Measurements from ENCODE around the gene EXOSC6. TPM values are rescaled to one million over a fixed set of nuclear protein-coding genes. Genes with fewer than 3 reads are reported as not detected.
"Not testable (repeated sequence)": the region's sequence is repeated elsewhere in the genome, so short reads cannot be mapped to it uniquely, and the experiment has no call there.

EXOSC6 gene
- polyA plus RNA-seq, 5 donors, result 12.3 to 19.4 (median 17.3) TPM

DNA sequence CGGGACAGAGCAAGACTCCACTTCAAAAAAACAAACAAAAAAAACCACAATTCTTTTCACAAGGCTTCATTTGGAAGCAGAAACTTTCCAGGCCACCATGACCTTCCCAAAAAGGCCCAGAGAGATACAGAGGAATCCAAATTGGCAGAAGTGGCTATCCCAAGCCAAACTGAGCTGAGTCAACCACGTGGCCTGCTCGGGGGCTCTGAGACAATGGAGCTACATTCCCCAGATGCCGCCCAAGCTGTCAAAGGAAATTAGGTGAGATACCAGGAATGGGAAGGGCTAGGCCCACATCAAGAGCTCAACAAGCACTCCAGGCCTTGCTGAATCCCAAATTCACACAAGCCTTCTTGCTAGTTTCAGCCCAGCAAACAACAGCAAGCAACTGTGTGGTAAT is 5.7 kb upstream of the EXOSC6 start:
- no peak for DNase-seq

DNA sequence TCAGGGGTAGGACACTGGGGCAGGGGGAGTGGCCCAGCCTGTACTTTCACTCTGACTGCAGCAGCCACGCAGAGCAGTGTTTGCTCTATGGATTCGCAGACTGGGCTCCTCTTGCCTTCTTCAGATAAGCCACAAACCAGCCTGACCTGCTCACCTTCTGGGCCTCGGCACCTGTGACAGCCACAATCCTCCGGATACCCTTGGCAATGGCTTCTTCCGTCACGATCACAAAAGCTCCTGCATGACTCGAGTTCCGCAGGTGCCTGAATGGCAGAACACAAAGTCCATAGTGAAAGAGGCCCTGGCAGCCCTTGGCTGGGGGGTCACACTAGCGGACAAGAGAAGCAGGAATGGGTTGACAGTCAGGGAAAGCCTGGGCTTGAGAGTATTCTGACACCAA is 3.8 kb upstream of the EXOSC6 start:
- DNase-seq, result no peak

DNA sequence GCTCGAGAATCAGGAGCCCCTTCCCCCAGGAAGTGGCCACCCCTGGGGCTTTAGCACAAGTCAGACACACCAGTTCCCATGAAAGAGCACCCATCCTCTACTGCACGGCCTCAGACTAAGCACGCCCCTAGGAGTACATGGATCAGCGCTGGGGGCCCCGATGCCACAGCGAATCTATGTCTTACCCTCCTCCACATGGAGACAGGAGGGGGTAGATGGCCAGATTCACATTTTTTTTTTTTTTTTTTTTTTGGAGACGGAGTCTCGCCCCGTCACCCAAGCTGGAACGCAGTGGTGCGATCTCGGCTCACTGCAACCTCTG is 3.2 kb upstream of the EXOSC6 start:
- DNase-seq, result no peak

DNA sequence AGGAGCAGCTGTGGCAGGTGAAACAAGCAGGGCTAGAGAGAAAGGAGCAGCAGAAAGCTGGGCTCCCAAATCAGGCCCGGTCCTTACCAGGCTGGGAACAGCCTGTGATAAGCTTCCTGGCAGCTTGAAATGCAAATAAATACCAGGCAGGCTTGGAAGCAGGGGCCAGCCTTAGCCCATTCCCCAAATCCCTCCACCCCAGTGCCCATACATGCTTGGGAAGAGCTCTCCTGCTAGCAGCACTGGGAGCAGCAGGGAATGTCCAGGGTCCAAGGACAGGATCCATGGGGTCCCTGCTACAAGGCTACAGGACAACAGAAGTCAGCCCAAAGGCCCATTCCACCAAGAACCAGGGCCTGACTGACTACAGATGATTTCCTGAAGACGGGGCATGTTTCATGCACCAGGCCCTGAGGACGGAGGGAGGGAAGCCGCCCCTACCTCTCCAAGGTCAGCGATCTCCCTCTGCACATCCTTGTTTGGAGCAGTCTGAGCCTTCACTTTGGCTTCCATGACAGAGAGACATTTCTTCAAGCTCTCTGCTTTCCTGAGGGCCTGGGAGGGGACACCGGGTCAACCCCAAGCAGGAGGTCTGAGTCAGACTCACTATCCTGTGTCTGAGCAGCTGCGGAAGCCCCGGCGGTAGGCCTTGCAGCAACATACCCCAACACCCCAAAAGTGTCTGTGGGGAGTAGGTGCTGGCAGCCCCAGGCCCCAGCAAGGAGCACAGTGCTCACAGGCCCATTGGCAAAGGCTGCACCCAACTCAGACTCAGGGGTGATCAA is 2.6 kb upstream of the EXOSC6 start:
- no peak for DNase-seq

DNA sequence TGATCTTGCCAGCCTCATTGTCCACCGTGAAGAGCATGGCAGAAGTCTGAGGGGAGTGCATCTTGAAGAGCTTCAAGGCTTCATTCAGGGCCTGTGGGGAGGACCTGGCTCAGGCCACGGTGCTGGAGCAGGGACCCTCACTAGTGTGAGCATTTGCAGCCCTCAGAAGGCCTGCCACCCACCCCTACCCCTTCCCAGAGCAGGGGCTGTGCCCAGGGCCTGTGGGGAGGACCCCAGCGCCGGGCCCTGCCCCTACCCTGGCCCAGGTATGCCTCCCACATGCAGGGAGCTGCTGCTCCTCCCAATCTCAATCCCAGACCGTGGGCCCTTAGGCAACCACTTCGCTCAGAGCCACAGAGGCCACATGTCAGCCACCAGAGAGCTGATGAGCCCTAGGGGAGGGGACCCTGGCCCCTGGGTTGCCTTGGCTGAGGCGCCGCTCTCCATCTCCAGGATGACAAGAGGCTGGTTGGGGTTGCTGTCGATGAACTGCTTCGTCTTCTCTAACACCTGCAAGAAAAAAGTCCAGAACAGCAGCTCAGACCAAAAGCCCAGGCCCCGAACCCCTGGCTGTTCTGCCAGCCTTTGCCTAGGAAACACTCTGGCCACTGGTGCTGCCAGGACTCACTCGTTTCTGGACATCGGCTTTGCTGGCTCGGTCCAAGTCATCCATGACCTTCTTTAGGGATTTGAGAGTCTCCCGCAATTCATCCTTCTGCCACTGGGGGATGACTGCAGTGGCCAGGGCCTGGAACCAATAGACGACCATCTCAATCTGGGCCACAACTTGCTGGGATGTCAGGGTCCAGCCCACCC is 1.8 kb upstream of the EXOSC6 start:
- no peak for DNase-seq

DNA sequence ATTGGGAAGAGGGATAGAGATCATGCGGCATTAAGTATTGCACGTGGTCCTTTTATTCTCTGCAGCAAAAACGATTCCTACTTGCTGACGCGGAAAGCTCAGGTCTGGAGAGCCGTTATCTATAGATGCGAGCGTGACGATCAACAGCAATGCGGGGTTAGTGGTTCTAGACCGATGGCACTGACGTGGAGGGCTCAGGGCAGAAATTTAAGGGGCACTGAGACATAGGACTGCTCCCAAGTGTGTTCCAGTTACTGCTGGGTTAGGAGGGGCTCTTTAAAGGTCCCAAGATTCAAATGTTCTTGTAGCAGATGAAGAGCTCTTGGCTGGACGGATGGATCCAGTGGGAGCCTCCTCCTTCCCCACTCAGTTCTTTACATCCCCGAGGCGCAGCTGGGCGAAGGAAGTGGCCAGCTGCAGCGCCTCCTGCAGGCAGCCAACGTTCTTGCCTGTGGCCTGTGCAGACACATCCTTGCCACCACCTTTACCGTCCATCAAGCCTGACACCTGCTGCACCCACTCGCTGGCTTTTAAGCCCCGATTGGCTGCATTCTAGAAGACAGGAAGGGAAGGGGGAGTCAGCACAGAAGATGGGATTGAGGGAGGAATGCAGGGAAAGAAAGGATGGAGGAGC is 732 bp upstream of the EXOSC6 start:
- no peak for DNase-seq

DNA sequence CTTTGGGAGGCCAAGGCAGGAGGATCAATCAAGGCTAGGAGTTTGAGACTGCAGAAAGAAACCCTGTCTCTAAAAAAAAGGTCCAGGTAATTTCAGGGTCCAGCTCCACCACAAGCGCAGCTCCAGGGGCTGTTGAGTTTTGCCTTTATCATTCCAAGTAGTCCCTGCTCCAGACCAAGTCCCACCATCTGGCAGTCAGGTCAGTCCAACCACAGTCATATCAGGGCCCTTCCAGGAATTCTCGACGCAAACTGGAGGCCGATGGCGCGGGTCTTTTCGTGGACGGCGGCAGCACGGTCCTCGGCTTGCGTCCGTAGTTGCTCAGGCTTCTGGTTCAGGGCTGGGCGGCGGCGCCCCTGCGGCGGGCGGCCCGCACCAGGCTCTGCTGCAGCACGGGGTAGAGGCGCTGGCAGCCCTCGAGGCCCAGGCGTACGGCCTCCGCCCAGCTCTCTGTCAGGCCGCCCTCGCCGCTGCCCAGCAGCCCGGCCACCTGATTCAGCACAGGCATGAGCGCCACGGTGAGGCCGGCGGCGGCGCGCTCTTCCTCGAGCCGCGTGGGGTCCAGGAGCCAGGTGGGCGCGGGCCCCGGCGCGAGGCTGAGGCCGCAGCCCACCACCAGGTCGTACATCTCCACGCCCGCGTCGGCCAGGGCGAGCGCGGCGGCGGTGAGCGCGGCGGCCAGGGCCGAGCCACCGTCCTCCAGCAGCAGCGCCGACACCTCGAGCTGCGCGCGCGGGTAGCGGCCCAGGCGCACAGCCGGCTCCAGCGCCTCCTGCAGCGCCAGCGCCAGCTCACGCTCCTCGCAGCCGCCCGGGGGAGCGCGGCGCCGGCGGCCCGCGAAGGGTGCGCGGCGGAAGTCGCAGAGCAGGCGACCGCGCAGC is 752 bp downstream of the EXOSC6 start:
- no peak for DNase-seq

DNA sequence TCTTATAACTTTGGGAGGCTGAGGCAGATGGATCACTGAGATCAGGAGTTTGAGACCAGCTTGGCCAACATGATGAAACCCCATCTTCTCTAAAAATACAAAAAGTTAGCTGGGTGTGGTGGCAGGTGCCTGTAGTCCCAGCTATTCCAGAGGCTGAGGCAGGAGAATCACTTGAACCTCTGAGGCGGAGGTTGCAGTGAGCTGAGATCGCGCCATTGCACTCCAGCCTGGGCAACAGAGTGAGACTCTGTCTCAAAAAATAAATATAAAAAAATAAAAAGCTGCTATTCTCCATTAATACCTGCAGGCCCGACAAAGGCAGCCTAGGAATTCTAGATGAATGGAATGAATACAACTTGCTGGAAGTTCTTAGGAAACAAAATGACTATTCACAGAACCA is 2.0 kb downstream of the EXOSC6 start:
- not testable (repeated sequence) for DNase-seq

DNA sequence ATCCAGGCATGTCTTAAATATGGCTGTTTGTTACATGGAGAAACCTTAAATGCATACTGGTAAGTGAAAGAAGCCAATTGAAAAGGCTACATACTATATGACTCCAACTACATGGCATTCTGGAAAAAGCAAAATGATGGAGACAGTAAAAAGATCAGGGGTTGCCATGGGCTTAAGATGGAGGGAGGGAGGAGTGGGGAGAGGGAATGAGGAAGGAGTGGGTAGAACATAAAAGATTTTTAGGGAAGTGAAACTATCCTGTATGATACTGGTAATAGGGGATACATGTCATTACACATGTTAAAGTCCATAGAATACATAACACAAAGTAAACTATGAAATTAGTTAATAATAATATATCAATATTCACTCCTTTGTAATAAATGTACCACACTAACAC is 13.0 kb downstream of the EXOSC6 start:
- DNase-seq, result not testable (repeated sequence)

DNA sequence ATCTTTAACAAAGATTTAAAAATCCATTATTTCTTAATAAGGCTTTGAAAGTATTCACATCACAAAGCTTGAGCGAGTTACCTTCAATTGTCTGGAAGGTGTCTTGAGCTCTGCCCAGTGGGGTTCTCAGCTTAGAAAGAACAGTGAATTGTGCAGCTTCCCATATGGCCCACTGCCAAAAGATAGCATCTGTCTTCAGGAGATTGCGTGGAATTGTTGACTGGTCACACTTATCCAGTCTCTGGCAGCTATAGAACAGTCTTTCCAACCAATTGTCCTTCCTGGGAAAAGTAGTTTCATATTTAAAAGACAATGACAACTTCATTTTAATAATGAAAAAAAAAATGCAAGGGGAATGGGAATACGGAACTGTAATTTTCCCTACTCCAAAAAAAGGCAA is 19.9 kb downstream of the EXOSC6 start:
- not testable (repeated sequence) for DNase-seq

DNA sequence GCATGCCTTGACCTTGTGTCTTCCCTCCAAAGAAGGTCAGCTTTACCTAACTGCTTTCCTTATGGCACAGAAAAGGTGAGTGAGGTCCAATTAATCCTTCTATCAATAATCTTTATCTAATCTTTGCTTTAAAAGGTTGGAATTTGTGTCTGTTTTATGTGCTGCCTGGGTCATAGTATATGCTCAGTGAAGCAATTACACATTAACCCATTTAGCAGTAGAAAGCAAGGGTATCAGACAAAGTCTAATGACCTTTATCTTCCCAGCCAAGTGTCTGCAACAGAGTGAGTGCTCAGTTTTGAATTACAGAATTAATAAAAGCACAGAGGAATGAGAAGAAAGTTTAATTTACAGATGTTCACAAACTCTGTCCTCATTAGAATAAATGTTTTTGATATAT is 25.7 kb downstream of the EXOSC6 start:
- not testable (repeated sequence) for DNase-seq

DNA sequence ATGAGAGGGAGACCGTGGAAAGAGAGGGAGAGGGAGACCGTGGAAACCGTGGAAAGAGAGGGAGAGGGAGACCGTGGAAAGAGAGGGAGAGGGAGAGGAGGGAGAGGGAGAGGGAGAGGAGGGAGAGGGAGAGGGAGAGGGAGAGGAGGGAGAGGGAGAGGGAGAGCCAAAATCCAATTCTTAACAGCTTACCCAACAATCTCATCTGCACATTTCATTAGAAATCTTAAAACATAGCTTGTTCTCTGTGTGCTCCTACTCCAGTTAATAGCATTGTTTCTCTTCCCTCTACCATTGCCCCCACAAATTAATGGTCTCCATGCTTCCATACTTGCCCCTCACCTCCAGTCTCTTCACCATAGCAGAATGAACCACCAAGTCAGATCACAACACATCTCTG is 26.3 kb downstream of the EXOSC6 start:
- not testable (repeated sequence) for DNase-seq

DNA sequence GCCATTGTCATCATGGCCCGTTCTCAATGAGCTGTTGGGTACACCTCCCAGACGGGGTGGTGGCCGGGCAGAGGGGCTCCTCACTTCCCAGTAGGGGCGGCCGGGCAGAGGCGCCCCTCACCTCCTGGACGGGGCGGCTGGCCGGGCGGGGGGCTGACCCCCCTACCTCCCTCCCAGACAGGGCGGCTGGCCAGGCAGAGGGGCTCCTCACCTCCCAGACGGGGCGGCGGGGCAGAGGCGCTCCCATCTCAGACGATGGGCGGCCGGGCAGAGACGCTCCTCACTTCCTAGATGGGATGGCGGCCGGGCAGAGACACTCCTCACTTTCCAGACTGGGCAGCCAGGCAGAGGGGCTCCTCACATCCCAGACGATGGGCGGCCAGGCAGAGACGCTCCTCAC is 27.1 kb downstream of the EXOSC6 start:
- not testable (repeated sequence) for DNase-seq

DNA sequence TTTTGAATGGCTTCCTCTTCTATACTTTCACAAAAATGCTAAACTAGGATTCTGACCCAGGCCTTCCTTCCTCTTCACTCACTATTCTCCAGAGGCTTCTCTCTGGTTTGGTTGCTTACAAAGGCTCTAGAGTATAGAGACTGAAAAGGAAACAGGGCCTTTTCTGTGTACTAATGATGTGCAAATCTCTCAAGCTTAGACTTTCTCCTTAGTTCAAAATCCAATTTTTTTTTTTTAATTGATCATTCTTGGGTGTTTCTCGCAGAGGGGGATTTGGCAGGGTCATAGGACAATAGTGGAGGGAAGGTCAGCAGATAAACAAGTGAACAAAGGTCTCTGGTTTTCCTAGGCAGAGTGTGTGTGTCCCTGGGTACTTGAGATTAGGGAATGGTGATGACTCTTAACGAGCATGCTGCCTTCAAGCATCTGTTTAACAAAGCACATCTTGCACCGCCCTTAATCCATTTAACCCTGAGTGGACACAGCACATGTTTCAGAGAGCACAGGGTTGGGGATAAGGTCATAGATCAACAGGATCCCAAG is 27.7 kb downstream of the EXOSC6 start:
- not testable (repeated sequence) for DNase-seq

DNA sequence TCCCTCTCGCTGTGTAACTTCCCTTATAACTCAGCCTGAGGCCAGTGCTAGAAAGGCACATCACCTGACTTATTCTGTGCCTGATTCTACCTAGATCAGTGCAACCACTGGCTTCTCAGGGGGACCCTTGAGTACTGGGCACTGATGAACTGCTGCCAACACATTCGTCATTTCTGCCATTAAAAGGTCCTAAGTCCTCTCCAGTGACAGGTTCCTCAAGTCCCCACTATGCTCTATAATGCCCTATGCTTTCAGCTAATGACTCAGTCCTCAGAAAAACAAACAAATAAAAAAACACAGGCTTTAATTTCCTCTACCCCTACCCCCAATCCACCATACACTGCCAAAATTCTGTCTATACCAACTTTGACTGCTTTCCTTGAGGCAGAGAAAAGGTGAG is 28.5 kb downstream of the EXOSC6 start:
- DNase-seq, result not testable (repeated sequence)

DNA sequence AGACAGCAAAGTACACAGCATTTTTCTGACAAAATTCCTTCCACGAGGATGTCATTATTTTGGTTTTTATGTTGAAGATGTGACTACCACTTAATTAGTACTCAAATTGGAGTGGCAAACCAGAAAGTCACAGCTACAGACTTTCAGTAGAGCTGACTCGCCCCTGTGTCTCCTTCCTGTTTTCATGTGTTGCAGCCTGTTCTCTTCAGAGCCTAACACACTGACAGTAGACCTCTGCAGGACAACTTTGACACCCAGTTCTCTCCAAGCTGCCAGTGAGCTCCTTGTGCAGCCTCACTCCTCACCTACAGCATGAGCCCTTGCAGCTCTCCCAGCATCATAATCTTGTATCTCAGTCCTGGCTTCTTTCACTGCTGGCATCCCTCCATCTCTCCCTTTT is 29.2 kb downstream of the EXOSC6 start:
- not testable (repeated sequence) for DNase-seq

DNA sequence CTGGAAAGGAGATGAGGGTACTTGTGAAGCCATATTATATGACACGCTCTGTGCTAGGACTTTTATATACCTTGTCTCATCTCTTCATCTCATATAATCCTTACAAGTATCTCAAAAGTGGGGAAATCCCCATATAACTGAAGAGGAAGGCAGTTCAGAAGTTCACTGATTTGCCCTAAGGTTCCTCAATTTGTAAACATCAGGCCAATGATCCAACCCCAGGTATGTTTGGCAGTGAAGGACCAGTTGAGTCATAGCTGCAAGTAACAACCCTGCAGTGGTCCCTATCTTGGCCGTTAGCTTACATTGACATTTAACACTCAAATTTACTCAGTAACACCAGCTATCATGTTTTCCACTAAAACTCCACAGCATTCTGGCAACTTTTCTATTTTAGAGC is 33.2 kb downstream of the EXOSC6 start:
- DNase-seq, result not testable (repeated sequence)

DNA sequence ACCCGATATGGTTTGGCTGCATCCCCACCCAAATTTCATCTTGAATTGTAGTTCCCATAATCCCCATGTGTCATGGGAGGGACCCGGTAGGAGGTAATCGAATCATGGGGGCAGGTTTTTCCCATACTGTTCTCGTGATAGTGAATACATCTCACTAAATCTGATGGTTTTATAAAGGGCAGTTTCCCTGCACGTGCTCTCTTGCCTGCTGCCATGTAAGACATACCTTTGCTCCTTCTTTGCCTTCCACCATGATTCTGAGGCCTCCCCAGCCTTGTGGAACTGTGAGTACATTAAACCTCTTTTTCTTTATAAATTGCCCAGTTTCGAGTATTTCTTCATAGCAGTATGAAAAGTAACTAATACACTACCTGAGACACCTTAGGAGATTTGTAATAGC is 45.4 kb downstream of the EXOSC6 start:
- not testable (repeated sequence) for DNase-seq

DNA sequence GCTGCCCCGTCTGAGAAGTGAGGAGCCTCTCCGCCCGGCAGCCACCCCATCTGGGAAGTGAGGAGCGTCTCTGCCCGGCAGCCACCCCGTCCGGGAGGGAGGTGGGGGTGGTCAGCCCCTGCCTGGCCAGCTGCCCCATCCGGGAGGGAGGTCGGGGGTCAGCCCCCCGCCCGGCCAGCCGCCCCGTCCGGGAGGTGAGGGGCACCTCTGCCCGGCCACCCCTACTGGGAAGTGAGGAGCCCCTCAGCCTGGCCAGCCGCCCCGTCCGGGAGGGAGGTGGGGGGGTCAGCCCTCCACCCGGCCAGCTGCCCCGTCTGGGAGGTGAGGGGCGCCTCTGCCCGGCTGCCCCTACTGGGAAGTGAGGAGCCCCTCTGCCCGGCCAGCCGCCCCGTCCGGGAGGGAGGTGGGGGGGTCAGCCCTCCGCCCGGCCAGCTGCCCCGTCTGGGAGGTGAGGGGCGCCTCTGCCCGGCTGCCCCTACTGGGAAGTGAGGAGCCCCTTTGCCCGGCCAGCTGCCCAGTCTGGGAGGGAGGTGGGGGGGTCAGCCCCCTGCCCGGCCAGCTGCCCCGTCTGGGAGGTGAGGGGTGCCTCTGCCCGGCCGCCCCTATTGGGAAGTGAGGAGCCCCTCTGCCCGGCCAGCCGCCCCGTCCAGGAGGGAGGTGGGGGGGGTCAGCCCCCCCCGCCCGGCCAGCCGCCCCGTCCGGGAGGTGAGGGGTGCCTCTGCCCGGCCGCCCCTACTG is 46.9 kb downstream of the EXOSC6 start:
- DNase-seq, result not testable (repeated sequence)

DNA sequence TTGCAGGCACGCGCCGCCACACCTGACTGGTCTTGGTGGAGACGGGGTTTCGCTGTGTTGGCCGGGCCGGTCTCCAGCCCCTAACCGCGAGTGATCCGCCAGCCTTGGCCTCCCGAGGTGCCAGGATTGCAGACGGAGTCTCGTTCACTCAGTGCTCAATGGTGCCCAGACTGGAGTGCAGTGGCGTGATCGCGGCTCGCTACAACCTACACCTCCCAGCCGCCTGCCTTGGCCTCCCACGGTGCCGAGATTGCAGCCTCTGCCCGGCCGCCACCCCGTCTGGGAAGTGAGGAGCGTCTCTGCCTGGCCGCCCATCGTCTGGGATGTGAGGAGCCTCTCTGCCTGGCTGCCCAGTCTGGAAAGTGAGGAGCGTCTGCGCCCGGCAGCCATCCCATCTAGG is 47.7 kb downstream of the EXOSC6 start:
- not testable (repeated sequence) for DNase-seq

DNA sequence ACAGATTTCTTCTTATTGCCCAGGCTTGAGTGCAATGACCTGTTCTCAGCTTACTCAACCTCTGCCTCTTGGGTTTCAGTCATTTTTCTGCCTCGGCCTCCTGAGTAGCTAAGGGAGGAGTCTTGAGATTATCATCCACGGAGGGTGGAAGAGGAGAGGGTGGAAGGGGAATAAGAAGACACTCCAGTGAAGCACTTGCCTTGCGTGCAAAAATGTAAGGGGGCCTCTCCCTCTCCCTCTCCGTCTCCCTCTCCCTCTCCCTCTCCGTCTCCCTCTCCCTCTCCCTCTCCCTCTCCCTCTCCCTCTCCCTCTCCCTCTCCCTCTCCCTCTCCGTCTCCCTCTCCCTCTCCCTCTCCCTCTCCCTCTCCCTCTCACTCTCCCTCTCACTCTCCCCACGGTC is 48.2 kb downstream of the EXOSC6 start:
- DNase-seq, result not testable (repeated sequence)
